Peyer's patch (tissue), 4 donors: ENCODE measurements around the gene HMGXB3.

Experiments used
- POLR2A ChIP-seq, 2 donors: fragments of 450-650 bp; IDR thresholded peaks; one replicate each; pipeline ENCODE4 v1.5.1; 2017; ENCODE audit warnings: antibody characterized with exemption in 2 of 2, mild to moderate bottlenecking in 2 of 2, moderate library complexity in 2 of 2
- TF ChIP-seq, protein P1 (sequence below), 6 experiments: fragments of 450-650 bp in 4 of 6; fragments of 200-600 bp in 2 of 6; sonication (generic) in 1 of 6; IDR thresholded peaks; one replicate each; pipeline ENCODE4 v1.5.1; 2017 to 2019; ENCODE audit warnings: antibody characterized with exemption in 6 of 6, mild to moderate bottlenecking in 3 of 6, moderate library complexity in 1 of 6

- TF ChIP-seq, protein P1, sequence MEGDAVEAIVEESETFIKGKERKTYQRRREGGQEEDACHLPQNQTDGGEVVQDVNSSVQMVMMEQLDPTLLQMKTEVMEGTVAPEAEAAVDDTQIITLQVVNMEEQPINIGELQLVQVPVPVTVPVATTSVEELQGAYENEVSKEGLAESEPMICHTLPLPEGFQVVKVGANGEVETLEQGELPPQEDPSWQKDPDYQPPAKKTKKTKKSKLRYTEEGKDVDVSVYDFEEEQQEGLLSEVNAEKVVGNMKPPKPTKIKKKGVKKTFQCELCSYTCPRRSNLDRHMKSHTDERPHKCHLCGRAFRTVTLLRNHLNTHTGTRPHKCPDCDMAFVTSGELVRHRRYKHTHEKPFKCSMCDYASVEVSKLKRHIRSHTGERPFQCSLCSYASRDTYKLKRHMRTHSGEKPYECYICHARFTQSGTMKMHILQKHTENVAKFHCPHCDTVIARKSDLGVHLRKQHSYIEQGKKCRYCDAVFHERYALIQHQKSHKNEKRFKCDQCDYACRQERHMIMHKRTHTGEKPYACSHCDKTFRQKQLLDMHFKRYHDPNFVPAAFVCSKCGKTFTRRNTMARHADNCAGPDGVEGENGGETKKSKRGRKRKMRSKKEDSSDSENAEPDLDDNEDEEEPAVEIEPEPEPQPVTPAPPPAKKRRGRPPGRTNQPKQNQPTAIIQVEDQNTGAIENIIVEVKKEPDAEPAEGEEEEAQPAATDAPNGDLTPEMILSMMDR (IDR thresholded peaks at IDR 0.05), result no peak
- TF ChIP-seq POLR2A (IDR thresholded peaks at IDR 0.05), result no peak
Observed at GRCh38 chr5:150052226-150052955, 51.9 kb downstream of the HMGXB3 start.
